A549 (cell line): Measurements from ENCODE around the gene COMMD7.

Experiments
- CEBPB ChIP-seq, 2 experiments: fragments of >200 bp in 1 of 2; sonication (Bioruptor Twin) in 1 of 2; formaldehyde crosslinking in 1 of 2; IDR thresholded peaks; 2 replicates each; pipeline ENCODE4 v1.6.1; 2012 to 2016
- CHD4 ChIP-seq: fragments of 200-600 bp; sonication (generic); IDR thresholded peaks from 2 replicates; pipeline ENCODE4 v1.6.1; 2016; ENCODE audit warnings: antibody characterized with exemption, mild to moderate bottlenecking, borderline replicate concordance
- KDM1A ChIP-seq: fragments of 200-600 bp; sonication (generic); IDR thresholded peaks from 2 replicates; pipeline ENCODE4 v1.6.1; 2016; ENCODE audit warnings: low read depth, mild to moderate bottlenecking
- MYC ChIP-seq: IDR thresholded peaks from 2 replicates; pipeline ENCODE4 v1.6.1; 2012; ENCODE audit warnings: mild to moderate bottlenecking, inconsistent platforms, low read length, improper control_type of control experiment, borderline replicate concordance
- POLR2A ChIP-seq: IDR thresholded peaks from 2 replicates; pipeline ENCODE4 v1.6.1; 2012; ENCODE audit warnings: mild to moderate bottlenecking, low read length
- POLR2AphosphoS2 ChIP-seq: conservative IDR thresholded peaks from 2 replicates; pipeline ENCODE4 v1.6.1; 2012; ENCODE audit warnings: low read length, improper control_type of control experiment, inconsistent platforms
- RAD21 ChIP-seq, 2 experiments: fragments of >200 bp in 1 of 2; sonication (Bioruptor Twin) in 1 of 2; formaldehyde crosslinking in 1 of 2; IDR thresholded peaks in 1 of 2; conservative IDR thresholded peaks in 1 of 2; 2 replicates in 1 of 2; 3 replicates in 1 of 2; pipeline ENCODE4 v1.6.1; 2012 to 2018; ENCODE audit warnings: inconsistent platforms in 1 of 2
- TF ChIP-seq, protein P1 (sequence below): fragments of >200 bp; sonication (Bioruptor Twin); formaldehyde crosslinking; IDR thresholded peaks from 3 replicates; pipeline ENCODE4 v1.5.1; 2016
- TF ChIP-seq, protein P2 (sequence below): fragments of 450-650 bp; IDR thresholded peaks from 2 replicates; pipeline ENCODE4 v1.6.1; 2014; ENCODE audit warnings: antibody characterized with exemption
- TF ChIP-seq, protein P3 (sequence below): fragments of 200-600 bp; sonication (generic); IDR thresholded peaks from 2 replicates; pipeline ENCODE4 v1.6.1; 2016; ENCODE audit warnings: antibody characterized with exemption, mild to moderate bottlenecking, moderate library complexity
- TF ChIP-seq, protein P4 (sequence below): IDR thresholded peaks from 2 replicates; pipeline ENCODE4 v1.6.1; 2012
- TF ChIP-seq, protein P5 (sequence below): IDR thresholded peaks from 2 replicates; pipeline ENCODE4 v1.6.1; 2012

DNA sequence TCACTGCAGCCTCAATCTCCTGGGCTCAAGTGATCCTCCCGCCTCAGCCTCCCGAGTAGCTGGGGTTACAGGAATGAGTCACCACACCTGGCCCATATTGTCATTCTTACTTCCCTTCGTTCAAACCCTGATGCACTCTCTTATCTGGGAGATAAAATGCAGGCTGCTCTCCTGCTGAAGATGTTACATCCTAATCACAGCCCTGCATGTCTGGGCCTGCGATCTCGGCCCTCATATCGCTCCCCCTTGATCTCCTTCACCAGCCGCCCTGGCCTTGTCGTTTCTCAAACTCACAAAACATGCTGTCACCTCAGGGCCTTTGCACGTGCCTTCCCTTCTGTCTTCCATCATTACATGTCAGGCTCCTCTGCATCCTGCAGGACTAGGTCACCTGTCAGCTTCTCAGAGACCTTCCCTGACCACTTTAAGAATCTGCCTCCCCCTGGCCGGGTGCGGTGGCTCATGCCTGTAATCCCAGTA, 60.7 kb downstream of the COMMD7 start:
- TF ChIP-seq RAD21 (conservative IDR thresholded peaks at IDR 0.05 in 1 of 2, IDR thresholded peaks at IDR 0.05 in 1 of 2) (no peak), CEBPB (IDR thresholded peaks at IDR 0.05) (no peak), CHD4 (no peak), POLR2AphosphoS2 (no peak), POLR2A (no peak), KDM1A (no peak), MYC (no peak)
- TF ChIP-seq, protein P1, sequence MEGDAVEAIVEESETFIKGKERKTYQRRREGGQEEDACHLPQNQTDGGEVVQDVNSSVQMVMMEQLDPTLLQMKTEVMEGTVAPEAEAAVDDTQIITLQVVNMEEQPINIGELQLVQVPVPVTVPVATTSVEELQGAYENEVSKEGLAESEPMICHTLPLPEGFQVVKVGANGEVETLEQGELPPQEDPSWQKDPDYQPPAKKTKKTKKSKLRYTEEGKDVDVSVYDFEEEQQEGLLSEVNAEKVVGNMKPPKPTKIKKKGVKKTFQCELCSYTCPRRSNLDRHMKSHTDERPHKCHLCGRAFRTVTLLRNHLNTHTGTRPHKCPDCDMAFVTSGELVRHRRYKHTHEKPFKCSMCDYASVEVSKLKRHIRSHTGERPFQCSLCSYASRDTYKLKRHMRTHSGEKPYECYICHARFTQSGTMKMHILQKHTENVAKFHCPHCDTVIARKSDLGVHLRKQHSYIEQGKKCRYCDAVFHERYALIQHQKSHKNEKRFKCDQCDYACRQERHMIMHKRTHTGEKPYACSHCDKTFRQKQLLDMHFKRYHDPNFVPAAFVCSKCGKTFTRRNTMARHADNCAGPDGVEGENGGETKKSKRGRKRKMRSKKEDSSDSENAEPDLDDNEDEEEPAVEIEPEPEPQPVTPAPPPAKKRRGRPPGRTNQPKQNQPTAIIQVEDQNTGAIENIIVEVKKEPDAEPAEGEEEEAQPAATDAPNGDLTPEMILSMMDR, result no peak
- TF ChIP-seq, protein P2, sequence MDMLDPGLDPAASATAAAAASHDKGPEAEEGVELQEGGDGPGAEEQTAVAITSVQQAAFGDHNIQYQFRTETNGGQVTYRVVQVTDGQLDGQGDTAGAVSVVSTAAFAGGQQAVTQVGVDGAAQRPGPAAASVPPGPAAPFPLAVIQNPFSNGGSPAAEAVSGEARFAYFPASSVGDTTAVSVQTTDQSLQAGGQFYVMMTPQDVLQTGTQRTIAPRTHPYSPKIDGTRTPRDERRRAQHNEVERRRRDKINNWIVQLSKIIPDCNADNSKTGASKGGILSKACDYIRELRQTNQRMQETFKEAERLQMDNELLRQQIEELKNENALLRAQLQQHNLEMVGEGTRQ, result no peak
- TF ChIP-seq, protein P3, sequence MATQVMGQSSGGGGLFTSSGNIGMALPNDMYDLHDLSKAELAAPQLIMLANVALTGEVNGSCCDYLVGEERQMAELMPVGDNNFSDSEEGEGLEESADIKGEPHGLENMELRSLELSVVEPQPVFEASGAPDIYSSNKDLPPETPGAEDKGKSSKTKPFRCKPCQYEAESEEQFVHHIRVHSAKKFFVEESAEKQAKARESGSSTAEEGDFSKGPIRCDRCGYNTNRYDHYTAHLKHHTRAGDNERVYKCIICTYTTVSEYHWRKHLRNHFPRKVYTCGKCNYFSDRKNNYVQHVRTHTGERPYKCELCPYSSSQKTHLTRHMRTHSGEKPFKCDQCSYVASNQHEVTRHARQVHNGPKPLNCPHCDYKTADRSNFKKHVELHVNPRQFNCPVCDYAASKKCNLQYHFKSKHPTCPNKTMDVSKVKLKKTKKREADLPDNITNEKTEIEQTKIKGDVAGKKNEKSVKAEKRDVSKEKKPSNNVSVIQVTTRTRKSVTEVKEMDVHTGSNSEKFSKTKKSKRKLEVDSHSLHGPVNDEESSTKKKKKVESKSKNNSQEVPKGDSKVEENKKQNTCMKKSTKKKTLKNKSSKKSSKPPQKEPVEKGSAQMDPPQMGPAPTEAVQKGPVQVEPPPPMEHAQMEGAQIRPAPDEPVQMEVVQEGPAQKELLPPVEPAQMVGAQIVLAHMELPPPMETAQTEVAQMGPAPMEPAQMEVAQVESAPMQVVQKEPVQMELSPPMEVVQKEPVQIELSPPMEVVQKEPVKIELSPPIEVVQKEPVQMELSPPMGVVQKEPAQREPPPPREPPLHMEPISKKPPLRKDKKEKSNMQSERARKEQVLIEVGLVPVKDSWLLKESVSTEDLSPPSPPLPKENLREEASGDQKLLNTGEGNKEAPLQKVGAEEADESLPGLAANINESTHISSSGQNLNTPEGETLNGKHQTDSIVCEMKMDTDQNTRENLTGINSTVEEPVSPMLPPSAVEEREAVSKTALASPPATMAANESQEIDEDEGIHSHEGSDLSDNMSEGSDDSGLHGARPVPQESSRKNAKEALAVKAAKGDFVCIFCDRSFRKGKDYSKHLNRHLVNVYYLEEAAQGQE, result no peak
- TF ChIP-seq, protein P4, sequence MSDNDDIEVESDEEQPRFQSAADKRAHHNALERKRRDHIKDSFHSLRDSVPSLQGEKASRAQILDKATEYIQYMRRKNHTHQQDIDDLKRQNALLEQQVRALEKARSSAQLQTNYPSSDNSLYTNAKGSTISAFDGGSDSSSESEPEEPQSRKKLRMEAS, result no peak
- TF ChIP-seq, protein P5, sequence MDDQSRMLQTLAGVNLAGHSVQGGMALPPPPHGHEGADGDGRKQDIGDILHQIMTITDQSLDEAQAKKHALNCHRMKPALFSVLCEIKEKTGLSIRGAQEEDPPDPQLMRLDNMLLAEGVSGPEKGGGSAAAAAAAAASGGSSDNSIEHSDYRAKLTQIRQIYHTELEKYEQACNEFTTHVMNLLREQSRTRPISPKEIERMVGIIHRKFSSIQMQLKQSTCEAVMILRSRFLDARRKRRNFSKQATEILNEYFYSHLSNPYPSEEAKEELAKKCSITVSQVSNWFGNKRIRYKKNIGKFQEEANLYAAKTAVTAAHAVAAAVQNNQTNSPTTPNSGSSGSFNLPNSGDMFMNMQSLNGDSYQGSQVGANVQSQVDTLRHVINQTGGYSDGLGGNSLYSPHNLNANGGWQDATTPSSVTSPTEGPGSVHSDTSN, result no peak
